GM19238 (cell line): ENCODE data around the gene TES.
"Not testable (repeated sequence)": the region's sequence is repeated elsewhere in the genome, so short reads cannot be mapped to it uniquely, and the experiment has no call there.

Experiments used
- DNase-seq: peaks from one replicate; pipeline ENCODE4 v3.0.0; 2011; ENCODE audit warnings: low spot score; ENCODE audit not compliant: insufficient read length

The TES gene

DNA sequence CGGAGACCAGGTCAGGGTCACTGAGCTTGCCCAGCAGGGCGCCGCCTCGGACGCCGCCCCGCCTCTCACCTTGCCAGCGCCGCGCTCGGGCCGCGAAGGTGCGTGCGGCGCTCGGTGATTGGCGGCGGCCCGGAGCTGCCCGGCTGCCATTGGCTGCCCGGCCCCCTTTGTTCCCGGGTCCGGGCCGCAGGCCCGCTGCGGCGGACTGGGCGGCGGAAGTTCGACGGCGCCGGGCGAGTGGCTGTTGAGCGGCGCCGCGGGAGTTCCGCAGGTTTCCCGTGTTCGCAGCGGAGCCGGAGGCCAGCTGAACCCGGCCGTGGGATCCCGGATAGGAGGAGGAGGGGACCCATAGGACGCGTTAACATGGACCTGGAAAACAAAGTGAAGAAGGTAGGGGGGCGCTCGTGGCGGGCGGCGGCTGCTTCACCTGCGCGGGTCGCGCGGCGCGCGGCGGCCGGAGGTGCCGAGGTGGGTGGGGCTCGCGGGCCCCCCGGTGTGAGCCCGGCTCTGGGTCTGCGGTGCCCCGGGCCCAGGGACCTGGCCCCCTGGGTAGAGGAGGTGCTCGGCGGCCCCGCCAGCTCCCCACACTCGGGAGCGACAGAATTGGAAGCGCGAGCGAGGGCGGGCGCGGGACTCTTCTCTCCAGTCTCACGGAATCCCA, at the start of gene TES:
TSS of gene TES (plus strand) at position 195 of the 661 bp plus-strand sequence. CDS start at position 364, 169 bp downstream.
- DNase-seq = peak; percentile 71

DNA sequence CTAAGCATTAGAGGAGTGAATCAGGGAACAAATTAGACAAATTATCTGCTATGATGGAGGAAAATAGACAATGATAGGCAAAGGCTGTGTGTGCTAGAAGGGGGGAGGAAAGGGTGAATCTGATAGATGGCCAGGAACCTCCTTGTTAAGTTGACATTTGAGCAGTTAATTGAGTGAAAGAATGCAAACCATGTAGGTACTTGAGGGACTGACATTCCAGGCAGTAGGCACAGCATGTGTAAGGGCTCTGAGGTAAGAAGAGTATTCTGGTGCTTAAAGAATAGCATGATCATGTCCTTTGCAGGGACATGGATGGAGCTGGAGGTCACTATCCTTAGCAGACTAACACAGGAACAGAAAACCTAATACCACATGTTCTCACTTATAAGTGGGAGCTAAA, 48.6 kb upstream of the TES start:
- no peak for DNase-seq

GRCh38 chr7:116162254-116162653, 48.1 kb upstream of the TES start:
- no peak for DNase-seq

- no peak for DNase-seq
Measured at GRCh38 chr7:116162992-116163391, 47.3 kb upstream of the TES start.

GRCh38 chr7:116164552-116165306, 45.6 kb upstream of the TES start:
- no peak for DNase-seq

- no peak for DNase-seq
Measured at GRCh38 chr7:116165717-116166116, 44.6 kb upstream of the TES start.

DNA sequence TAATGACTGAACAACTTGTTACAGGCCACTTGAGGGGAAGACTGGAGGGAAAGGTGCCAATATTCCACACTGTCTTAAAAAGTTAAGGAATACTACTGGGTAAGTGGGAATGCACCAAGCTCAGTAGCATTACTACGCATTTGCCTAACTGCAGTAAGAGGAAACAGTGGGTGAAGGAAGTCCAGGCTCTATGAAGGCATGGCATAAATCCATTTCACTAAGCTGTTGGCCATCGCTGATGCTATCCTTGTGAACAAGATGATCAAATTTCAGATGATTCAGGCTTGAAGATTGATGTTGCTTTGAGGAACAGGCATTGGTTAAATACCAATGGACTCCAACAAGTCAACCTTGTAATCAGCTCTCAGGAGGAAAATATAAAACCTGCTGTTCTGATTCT, 44.2 kb upstream of the TES start:
- no peak for DNase-seq

- DNase-seq = no peak
Measured at GRCh38 chr7:116167177-116167576, 43.2 kb upstream of the TES start.

- DNase-seq = no peak
Measured at GRCh38 chr7:116169060-116169459, 41.3 kb upstream of the TES start.

DNA sequence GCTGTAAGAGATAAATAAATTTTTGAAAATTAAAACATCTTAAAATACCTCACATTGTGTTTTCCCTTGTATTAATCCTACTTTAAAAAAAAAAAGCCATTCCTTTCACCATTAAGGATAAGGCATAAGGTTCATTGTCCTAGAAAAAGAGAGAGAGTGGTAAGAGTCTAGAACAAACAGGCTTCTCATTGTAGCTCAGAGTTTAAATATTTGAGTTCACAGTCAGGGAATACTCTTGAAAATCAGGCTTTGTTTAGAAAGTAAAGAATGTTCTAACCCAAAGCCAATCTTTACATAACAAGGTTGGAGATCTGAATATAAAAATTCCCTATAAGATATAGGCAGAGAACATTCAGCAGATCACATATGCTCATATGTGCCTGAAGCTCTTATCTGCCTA, 40.2 kb upstream of the TES start:
- no peak for DNase-seq

- DNase-seq = no peak
Measured at GRCh38 chr7:116171094-116171493, 39.2 kb upstream of the TES start.

GRCh38 chr7:116172353-116172752, 38.0 kb upstream of the TES start:
- no peak for DNase-seq

DNA sequence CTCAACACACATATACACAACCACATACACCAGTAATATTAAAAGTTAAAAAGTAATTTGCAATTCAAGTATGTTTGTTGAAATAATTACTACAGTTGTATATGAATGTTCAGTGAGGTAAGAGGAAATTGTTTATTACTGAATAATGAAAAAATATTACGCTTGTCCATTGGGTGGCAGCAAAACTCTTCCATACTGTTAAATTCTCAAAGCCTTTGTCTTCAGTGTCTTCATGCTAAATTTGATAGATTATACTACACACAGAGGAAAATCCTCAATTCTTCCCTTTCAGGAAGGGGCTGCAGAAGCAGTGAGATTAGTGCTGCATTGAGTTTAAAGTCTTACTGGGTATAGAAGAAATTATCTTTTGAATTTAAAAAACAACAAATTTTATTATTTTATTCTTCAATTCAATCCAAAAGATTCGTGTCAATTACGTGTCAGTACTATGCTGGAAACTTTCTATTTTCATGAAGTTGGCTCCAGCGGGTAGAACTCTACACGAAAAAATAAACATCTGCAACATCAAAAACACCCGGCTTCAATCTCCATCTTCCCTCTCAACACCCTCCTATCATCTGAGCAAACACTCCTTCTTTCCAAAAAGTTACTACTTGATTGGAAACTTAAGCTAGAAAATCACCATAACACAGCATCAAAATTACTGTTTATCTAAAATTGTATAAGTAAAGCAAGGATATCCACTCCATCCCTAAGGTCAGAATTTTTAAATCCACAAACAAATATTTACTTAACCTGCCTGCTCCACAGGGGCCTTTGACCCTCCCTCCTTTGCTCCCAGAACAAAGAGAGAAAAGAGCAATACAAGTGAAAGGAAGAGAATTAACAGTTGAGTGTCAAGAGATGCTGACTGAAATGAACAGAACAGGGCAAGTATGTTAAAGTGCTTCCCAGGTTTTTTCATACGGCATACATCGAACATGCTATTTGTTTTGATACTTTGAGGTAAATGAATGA, 37.0 kb upstream of the TES start:
- DNase-seq = no peak

DNA sequence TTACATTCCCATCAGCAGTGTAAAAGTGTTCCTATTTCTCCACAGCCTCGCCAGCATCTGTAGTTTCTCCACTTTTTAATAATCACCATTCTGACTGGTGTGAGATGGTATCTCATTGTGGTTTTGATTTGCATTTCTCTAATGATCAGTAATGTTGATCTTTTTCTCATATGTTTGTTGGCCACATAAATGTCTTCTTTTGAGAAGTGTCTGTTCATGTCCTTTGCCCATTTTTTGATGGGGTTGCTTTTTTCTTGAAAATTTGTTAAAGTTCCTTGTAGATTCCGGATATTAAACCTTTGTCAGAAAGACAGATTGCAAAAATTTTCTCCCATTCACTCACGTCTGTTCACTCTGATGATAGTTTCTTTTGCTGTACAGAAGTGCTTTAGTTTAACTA, 35.2 kb upstream of the TES start:
- not testable (repeated sequence) for DNase-seq

GRCh38 chr7:116176226-116176625, 34.1 kb upstream of the TES start:
- no peak for DNase-seq

DNA sequence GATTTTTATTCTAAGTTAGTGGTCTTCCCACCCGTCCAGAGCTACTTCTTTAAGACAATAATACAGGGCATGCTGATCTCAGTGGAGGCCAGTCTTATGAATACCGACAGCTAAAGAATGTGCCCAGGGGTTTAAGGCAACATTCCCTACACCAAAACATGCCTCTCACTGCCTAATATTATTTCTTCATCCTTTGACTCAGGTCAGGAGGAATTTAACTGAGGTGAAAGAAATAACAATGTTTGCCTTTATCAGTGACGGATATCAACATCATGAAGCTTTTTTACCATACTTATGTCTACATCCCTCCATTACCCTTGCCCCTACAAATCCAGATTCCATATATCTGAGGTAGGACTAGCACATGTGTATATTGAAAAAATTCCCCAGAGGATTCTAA, 33.3 kb upstream of the TES start:
- DNase-seq = no peak

DNA sequence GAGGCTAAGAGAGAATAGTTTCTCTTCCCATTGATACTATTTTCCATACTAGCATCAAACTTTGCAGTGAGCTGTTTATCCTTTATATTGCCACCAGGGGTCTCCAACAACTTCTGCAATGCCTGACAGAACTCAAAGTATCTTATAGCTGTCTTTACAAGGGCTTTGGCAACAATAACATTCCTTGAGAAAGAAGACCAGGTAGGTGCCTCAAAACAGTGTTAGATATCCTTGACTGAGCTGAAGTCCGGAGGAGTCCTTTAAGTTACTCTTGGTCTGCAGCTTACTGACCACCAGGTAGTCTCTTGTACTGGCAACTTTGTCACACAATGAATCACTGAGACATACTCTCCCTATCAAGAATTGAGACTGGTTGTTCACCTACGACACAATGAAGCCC, 30.0 kb upstream of the TES start:
- peak; percentile 10 for DNase-seq

- no peak for DNase-seq
Measured at GRCh38 chr7:116182023-116182422, 28.3 kb upstream of the TES start.

DNA sequence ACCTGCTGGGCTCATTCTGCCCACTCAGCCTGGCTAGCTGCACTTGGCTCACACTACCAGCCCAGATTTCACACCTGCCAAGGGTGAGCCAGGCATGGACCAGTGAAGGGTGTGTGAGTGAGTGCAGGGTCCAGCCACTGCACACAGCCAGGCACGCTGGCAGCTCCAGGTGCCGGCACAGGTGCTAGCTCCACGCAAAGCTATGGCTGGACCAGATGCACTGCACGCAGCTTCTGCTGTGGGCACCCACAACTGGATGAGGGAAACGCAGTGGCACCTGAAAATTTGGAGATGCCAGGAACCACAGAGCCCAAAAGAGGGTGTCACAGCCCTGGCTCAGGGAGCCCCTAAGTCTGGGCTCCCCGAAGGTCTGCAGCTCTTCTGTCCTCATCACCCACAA, 24.9 kb upstream of the TES start:
- no peak for DNase-seq

GRCh38 chr7:116185956-116186355, 24.4 kb upstream of the TES start:
- no peak for DNase-seq

GRCh38 chr7:116187400-116187799, 22.9 kb upstream of the TES start:
- no peak for DNase-seq
